GM12872 (cell line): ENCODE data around the gene TIGD1.

Source experiments
- TF ChIP-seq, protein P1 (sequence below): IDR thresholded peaks from 3 replicates; pipeline ENCODE4 v1.5.1; 2011; ENCODE audit warnings: low read depth, mild to moderate bottlenecking, low read length, moderate library complexity; ENCODE audit not compliant: insufficient read depth

TIGD1 gene

GRCh38 chr2:232576995-232577394, 26.6 kb upstream of the TIGD1 start:
- TF ChIP-seq, protein P1, sequence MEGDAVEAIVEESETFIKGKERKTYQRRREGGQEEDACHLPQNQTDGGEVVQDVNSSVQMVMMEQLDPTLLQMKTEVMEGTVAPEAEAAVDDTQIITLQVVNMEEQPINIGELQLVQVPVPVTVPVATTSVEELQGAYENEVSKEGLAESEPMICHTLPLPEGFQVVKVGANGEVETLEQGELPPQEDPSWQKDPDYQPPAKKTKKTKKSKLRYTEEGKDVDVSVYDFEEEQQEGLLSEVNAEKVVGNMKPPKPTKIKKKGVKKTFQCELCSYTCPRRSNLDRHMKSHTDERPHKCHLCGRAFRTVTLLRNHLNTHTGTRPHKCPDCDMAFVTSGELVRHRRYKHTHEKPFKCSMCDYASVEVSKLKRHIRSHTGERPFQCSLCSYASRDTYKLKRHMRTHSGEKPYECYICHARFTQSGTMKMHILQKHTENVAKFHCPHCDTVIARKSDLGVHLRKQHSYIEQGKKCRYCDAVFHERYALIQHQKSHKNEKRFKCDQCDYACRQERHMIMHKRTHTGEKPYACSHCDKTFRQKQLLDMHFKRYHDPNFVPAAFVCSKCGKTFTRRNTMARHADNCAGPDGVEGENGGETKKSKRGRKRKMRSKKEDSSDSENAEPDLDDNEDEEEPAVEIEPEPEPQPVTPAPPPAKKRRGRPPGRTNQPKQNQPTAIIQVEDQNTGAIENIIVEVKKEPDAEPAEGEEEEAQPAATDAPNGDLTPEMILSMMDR, result no peak

- TF ChIP-seq, protein P1, result no peak
Measured at GRCh38 chr2:232575404-232575746, 25.0 kb upstream of the TIGD1 start.

DNA sequence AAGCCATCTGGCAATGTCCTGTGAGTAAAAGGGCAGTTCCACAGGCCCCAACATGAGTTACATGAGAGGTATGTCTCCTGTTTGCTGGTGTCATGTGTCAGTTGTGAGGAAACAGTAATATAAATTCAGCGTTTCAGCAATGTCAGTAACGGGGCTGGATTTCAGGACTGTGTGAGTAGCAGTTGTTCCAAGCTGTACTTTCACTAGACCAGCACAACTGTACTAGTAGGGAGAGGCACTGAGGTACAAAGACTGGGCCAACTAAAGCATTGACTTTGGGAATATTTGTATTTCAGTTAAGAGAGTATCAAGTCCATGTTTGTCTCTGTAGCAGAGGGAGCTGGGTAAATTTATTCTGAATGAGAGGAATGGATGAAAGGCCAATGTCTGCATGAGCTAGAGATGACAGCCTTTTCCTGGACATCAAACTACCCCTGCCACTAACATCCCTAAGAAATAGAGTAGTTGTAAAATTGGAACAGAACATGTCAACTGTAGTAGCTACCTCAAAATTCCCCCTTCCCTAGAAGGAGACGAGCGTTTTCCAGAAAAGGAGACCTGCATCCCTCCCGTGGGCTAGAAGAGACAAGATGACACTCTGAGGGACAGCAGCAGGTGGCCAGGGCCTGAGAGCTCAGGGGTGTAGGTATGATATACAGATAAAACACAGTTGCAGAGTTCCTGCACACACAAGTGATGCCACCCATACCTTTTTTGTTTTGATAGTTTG, 24.5 kb upstream of the TIGD1 start:
- TF ChIP-seq, protein P1, result no peak

DNA sequence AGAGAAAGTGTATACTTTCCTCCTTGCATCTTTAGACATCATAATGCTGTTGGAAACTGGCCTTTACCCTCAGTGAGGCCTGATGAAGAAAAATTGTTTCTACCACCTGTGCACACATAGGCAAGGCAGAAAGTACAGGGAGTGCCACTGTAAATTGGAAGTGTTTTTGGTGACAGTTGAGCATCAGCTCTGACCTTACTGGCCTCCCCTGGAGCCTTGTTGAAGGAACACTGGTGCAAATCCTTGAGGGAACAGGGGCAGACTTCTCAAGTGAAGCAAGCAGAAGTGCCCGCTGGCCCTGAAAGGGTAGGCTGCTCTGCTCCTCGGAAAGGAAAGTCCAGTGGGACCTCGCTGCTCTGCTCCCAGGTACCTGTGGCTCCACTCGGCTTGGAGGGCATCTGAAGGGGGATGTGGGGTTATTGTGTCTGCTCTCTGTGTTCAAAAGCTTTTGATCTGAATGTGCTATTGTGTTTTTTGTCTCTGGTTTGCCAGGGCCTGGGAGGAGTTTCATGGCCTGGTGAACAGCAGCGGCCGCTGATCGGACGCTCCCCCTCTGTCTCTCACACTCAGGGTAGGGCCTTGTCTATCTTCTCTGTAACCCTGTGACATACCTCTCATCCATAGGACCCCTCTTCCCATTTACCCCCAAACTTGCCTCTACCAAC, 23.5 kb upstream of the TIGD1 start:
- TF ChIP-seq, protein P1, result no peak

DNA sequence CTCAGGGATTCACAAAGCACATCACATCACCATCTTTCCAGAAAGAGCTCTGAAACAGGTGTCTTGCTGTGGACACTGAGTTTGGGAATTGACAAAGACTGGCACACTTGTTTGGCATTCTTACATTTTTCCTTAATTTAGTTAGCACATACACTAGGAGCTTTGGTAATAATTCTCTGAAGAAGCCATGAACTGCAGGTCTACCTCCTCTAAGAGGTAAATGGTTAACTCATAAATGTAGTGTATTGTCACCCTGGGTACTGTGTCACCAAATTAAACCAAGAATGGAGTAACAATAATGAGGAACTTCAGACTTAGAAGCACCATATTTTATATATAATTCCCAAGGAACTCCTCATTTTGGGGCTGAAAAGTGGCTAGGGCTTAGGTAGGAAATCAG, 22.7 kb upstream of the TIGD1 start:
- TF ChIP-seq, protein P1, result no peak

DNA sequence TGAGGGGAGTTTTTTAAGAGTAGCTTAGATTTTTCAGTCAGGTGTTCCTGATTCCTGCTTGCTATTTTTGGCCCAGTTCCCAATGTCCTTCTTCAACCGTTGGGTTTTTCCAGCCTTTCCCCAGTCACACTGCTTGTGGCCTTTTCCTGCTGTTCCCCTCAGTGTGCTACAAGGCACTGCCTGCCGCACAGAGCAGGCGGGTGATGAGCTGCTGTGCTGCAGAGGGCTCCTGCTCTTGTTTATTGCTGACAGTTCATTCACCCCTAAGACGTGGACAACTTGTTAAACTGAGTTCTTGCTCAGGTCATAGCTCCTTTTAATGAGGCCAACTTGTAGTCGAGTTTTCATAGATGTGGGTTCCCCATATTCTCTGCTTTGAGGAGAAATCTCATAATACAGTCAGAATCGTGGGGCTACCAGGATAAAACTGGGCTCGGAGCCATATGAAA, 20.7 kb upstream of the TIGD1 start:
- TF ChIP-seq, protein P1, result no peak

- TF ChIP-seq, protein P1, result no peak
Measured at GRCh38 chr2:232569541-232569940, 19.2 kb upstream of the TIGD1 start.
